A673 (cell line): ENCODE data around the gene PEX14.

Experiments
- CTCF ChIP-seq: fragments of 300-800, 200-600 bp; sonication (generic); conservative IDR thresholded peaks from 2 replicates; pipeline ENCODE4 v1.5.1; 2017; ENCODE audit warnings: low read depth, mild to moderate bottlenecking, antibody characterized with exemption, low read length, moderate library complexity, mixed read lengths
- EZH2 ChIP-seq: fragments of 200-600 bp; sonication (generic); IDR thresholded peaks from 2 replicates; pipeline ENCODE4 v1.6.1; 2017; ENCODE audit warnings: borderline replicate concordance, low read depth, mild to moderate bottlenecking, mixed read lengths, antibody characterized with exemption, low read length; ENCODE audit not compliant: poor library complexity, severe bottlenecking

GRCh38 chr1:10495952-10496351 lies 21.2 kb downstream of the PEX14 start:
- TF ChIP-seq CTCF (no peak), EZH2 (no peak)
